Subcutaneous adipose tissue (tissue), 4 donors: Measurements from ENCODE around the gene CYP1A2. TPM values are rescaled to one million over a fixed set of nuclear protein-coding genes. Genes with fewer than 3 reads are reported as not detected.

Experiments used
- small RNA-seq: library from RNA; depleted of rRNA; stranded (forward); fragments of <200 nt; gene quantifications from one replicate; pipeline ENCODE3, GENCODE V24; 2016
- total RNA-seq, 4 donors: library from RNA; depleted of rRNA; stranded (reverse); fragments of >200 nt; gene quantifications; one replicate each; pipeline ENCODE4 v1.1.0, GENCODE V29; 2016
- TF ChIP-seq, protein P1 (sequence below): fragments of 450-650 bp; IDR thresholded peaks from one replicate; pipeline ENCODE4 v1.5.1; 2016; ENCODE audit warnings: low read depth, mild to moderate bottlenecking, control low read depth, antibody characterized with exemption, moderate library complexity

The CYP1A2 gene
- total RNA-seq, 4 donors from 2014 or later = not detected

DNA sequence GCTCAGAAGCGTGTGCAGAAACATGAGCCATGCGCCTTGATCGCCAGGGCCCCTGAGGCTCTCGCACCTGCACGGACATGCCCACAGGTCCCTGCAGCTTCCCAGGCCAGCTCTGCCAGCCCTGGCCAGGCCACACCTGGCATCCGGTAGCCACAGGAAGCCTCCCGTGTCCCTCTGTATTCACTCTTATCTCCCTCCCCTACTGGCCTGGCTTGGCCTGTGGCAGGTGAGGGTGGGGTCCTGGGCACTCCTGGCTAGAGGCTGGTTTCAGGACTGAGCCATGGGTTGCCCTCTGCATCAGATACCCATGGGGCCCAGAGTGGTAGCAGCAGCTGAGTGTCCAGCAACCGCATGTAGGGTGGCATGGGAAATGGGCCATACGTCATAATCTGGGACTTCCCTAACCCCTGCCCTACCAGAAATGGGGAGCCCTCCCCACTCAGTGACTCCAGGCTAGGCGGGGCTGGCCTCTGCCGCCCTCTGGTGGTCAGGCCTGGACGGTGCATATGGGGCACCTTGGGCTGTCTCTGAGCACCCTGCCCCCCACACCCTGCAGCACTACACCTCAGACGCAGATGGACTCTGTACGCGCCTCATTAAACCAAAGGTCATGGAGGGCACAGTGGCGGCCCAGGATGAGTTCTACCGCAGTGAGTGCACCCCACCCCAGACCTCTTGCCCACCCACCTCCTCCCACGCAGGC is 51.4 kb downstream of the CYP1A2 start:
- TF ChIP-seq, protein P1, sequence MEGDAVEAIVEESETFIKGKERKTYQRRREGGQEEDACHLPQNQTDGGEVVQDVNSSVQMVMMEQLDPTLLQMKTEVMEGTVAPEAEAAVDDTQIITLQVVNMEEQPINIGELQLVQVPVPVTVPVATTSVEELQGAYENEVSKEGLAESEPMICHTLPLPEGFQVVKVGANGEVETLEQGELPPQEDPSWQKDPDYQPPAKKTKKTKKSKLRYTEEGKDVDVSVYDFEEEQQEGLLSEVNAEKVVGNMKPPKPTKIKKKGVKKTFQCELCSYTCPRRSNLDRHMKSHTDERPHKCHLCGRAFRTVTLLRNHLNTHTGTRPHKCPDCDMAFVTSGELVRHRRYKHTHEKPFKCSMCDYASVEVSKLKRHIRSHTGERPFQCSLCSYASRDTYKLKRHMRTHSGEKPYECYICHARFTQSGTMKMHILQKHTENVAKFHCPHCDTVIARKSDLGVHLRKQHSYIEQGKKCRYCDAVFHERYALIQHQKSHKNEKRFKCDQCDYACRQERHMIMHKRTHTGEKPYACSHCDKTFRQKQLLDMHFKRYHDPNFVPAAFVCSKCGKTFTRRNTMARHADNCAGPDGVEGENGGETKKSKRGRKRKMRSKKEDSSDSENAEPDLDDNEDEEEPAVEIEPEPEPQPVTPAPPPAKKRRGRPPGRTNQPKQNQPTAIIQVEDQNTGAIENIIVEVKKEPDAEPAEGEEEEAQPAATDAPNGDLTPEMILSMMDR = no peak

DNA sequence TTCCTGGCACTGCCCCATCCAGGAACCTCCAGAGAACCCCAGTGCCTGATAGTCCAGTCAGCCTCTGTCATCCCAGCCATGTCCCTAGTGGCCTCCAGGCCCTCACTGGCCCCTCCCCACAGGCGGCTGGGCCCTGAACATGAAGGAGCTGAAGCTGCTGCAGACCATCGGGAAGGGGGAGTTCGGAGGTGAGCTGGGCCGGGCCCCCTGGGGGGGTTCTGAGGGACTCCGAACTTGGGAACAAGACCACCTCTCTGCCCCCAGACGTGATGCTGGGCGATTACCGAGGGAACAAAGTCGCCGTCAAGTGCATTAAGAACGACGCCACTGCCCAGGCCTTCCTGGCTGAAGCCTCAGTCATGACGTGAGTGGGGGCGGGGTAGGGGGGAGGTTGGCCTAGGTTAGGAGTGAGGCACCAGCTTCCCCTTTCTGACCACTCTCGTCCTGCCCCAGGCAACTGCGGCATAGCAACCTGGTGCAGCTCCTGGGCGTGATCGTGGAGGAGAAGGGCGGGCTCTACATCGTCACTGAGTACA is 52.0 kb downstream of the CYP1A2 start:
- TF ChIP-seq, protein P1 = no peak

DNA sequence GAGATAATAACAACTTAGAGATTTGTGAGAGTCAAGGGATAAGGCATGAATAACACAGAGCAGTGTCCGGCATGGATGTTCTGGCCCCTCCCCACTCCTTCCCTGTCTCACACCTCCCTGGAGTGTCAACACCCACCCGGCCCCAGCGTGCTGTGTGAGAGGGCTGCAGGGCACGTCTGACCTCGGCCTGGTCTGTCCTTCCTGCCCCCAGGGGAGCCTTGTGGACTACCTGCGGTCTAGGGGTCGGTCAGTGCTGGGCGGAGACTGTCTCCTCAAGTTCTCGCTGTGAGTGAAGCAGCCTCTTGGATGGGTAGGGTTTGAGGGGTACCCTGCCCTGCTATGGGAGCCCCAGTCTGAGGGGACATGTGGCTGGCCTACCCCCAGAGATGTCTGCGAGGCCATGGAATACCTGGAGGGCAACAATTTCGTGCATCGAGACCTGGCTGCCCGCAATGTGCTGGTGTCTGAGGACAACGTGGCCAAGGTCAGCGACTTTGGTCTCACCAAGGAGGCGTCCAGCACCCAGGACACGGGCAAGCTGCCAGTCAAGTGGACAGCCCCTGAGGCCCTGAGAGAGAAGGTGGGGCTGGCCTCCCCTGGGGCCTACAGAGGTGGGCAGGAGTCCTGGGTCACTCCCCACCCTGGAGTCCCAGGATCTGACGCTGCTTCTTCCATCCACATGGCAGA is 52.8 kb downstream of the CYP1A2 start:
- TF ChIP-seq, protein P1 = no peak

DNA sequence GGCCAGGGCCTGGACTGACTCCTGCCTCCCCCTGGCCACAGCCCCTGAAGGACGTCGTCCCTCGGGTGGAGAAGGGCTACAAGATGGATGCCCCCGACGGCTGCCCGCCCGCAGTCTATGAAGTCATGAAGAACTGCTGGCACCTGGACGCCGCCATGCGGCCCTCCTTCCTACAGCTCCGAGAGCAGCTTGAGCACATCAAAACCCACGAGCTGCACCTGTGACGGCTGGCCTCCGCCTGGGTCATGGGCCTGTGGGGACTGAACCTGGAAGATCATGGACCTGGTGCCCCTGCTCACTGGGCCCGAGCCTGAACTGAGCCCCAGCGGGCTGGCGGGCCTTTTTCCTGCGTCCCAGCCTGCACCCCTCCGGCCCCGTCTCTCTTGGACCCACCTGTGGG is 53.6 kb downstream of the CYP1A2 start:
- TF ChIP-seq, protein P1 = no peak

DNA sequence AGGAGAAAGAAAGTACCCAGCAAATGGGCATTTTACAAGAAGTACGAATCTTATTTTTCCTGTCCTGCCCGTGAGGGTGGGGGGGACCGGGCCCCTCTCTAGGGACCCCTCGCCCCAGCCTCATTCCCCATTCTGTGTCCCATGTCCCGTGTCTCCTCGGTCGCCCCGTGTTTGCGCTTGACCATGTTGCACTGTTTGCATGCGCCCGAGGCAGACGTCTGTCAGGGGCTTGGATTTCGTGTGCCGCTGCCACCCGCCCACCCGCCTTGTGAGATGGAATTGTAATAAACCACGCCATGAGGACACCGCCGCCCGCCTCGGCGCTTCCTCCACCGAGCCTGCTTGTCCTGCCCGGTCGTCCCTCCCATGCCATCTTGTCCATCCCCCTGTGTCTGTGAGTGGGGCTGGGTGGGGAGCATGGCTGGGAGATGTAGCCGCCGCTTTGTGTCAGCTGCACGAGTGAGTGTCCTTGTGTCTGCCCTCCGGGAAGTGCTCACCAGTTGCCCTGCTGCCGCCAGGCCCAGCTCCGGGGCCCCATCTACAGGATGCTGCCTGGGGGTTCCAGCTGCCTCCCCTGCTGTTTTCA is 54.3 kb downstream of the CYP1A2 start:
- TF ChIP-seq, protein P1 = no peak

DNA sequence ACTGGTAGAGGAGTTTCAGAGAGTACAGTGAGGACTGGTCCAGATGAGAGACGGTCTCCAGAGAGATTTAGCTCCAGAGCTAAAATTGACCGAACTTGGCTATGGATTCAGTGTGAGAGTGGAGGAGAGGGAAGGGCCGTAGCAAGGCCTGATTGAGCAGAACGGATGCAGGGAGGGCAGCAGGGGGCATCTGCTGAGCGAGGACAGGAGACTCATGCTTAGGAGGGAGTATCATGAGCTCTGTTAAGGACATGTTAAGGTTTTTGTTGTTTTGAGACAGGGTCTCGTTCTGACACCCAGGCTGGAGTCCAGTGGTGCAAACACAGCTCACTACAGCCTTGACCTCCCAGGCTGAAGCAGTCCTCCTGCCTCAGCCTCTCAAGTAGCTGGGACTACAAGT is 56.3 kb downstream of the CYP1A2 start:
- TF ChIP-seq, protein P1 = no peak

Small RNAs within 50 kb of the gene (small RNA-seq; reads per million reads assigned to genes)
- not detected for gene MIR4513

Other genes starting within 250 kb of the CYP1A2 start
- gene ARID3B, start 207.6 kb upstream of the CYP1A2 start, total RNA-seq = 10 to 100 TPM in 2 of 4 donors, 1 to 10 TPM in 2; 3.7 to 13.6 (median 8.0) TPM
- gene CLK3, start 133.0 kb upstream of the CYP1A2 start, total RNA-seq = 100 to 1,000 TPM in 2 of 4 donors, 10 to 100 TPM in 2; 53.6 to 159 (median 103) TPM
- 10 to 100 TPM; 10.5 to 20.4 (median 15.0) TPM for gene EDC3, start 52.8 kb upstream of the CYP1A2 start, total RNA-seq
- gene CYP1A1, start 23.3 kb upstream of the CYP1A2 start, total RNA-seq = 1 to 10 TPM; 1.1 to 9.0 (median 4.2) TPM
- 10 to 100 TPM; 17.1 to 25.2 (median 21.9) TPM for gene CSK, start 33.2 kb downstream of the CYP1A2 start, total RNA-seq
- not detected for gene LMAN1L, start 64.0 kb downstream of the CYP1A2 start, total RNA-seq
- not detected for gene CPLX3, start 77.8 kb downstream of the CYP1A2 start, total RNA-seq
- 10 to 100 TPM; 23.8 to 29.8 (median 28.7) TPM for gene ULK3, start 94.3 kb downstream of the CYP1A2 start, total RNA-seq
- 10 to 100 TPM; 51.1 to 82.7 (median 64.4) TPM for gene SCAMP2, start 124.5 kb downstream of the CYP1A2 start, total RNA-seq
- 10 to 100 TPM; 20.2 to 39.9 (median 31.9) TPM for gene MPI, start 141.2 kb downstream of the CYP1A2 start, total RNA-seq
- gene FAM219B, start 158.0 kb downstream of the CYP1A2 start, total RNA-seq = 100 to 1,000 TPM in 1 of 4 donors, 10 to 100 TPM in 3; 53.3 to 102 (median 65.2) TPM
- gene COX5A, start 189.2 kb downstream of the CYP1A2 start, total RNA-seq = 100 to 1,000 TPM in 1 of 4 donors, 10 to 100 TPM in 3; 72.4 to 108 (median 97.1) TPM
- gene RPP25, start 207.9 kb downstream of the CYP1A2 start, total RNA-seq = 10 to 100 TPM in 2 of 4 donors, 1 to 10 TPM in 2; 3.3 to 12.4 (median 8.6) TPM
- 1 to 10 TPM; 1.3 to 4.1 (median 2.6) TPM for gene SCAMP5, start 246.7 kb downstream of the CYP1A2 start, total RNA-seq